Transverse colon (tissue), 4 donors: ENCODE measurements around the gene HNRNPUL1. TPM values are rescaled to one million over a fixed set of nuclear protein-coding genes. Genes with fewer than 3 reads are reported as not detected.

Experiments used
- DNase-seq: peaks from one replicate; pipeline ENCODE4 v3.0.0-alpha.2; 2019
- H3K27ac ChIP-seq, 4 donors: fragments of 200-600 bp; sonication (generic); 2 replicates each; pipeline ENCODE4 v1.5.1; 2016 to 2018; ENCODE audit warnings: inconsistent platforms in 4 of 4
- H3K27me3 ChIP-seq: fragments of 200-600 bp; sonication (generic); 2 replicates; pipeline ENCODE4 v1.5.1; 2017; ENCODE audit warnings: inconsistent platforms
- H3K36me3 ChIP-seq, 4 donors: fragments of 200-600 bp; sonication (generic); 2 replicates each; pipeline ENCODE4 v1.5.1; 2017 to 2019; ENCODE audit warnings: inconsistent platforms in 4 of 4
- H3K4me1 ChIP-seq, 4 donors: fragments of 200-600 bp; sonication (generic); 2 replicates each; pipeline ENCODE4 v1.5.1; 2017 to 2020; ENCODE audit warnings: inconsistent platforms in 4 of 4
- H3K4me3 ChIP-seq, 4 donors: fragments of 200-600 bp; sonication (generic); 1 replicate in 1 of 4; 2 replicates in 3 of 4; pipeline versions ENCODE4 v1.5.1 to v1.6.1; 2017 to 2019; ENCODE audit warnings: inconsistent platforms in 4 of 4
- H3K9me3 ChIP-seq, 2 donors: fragments of 200-600 bp; sonication (generic); 2 replicates each; pipeline ENCODE4 v1.5.1; 2017 to 2019; ENCODE audit warnings: inconsistent platforms in 2 of 2
- EP300 ChIP-seq: sonication (generic); formaldehyde crosslinking; IDR thresholded peaks from one replicate; pipeline ENCODE4 v1.6.1; 2017; ENCODE audit warnings: antibody characterized with exemption, low read depth
- POLR2A ChIP-seq: fragments of 450-650 bp; IDR thresholded peaks from one replicate; pipeline ENCODE4 v1.6.1; 2016; ENCODE audit warnings: antibody characterized with exemption, mild to moderate bottlenecking, moderate library complexity
- POLR2AphosphoS5 ChIP-seq, 3 donors: sonication (generic); formaldehyde crosslinking; IDR thresholded peaks; one replicate each; pipeline ENCODE4 v1.6.1; 2016; ENCODE audit warnings: antibody characterized with exemption in 3 of 3
- WGBS, 2 donors: methylation state at CpG; one replicate each; pipeline ENCODE4 v1.1.5; 2018; ENCODE audit warnings: low coverage in 1 of 2; 5-methylcytosine and 5-hydroxymethylcytosine counted together
- in situ Hi-C, 4 donors: fragments of 200-750 bp; cut with MboI; loops; one replicate each; pipeline versions ENCODE4 v1.15.0 to v1.15.1; 2017; ENCODE audit warnings: low sequenced_read_pairs in 3 of 4, low pct_ligation_motif_present in 1 of 4, low pct_unique_long_range_greater_than_20kb in 1 of 4
- intact Hi-C: fragments of 100-400 bp; cut with DNase I; formaldehyde crosslinking; loops from one replicate; pipeline ENCODE4 v1.15.1; 2023; ENCODE audit warnings: low total_unique reads
- total RNA-seq, 4 donors: library from RNA; depleted of rRNA; stranded (reverse); fragments of >200 nt; gene quantifications; one replicate each; pipeline ENCODE4 v1.1.0, GENCODE V29; 2016
- TF ChIP-seq, protein P1 (sequence below), 5 experiments: fragments of 200-600 bp in 3 of 5; fragments of 450-650 bp in 2 of 5; sonication (generic) in 3 of 5; IDR thresholded peaks; 1 replicate in 2 of 5; 2 replicates in 3 of 5; pipeline ENCODE4 v1.5.1; 2016 to 2017; ENCODE audit warnings: antibody characterized with exemption in 5 of 5, inconsistent platforms in 3 of 5, mild to moderate bottlenecking in 2 of 5, moderate library complexity in 1 of 5

Gene HNRNPUL1
- total RNA-seq, 4 donors from 2014 or later, result 115 to 296 (median 145) TPM

DNA sequence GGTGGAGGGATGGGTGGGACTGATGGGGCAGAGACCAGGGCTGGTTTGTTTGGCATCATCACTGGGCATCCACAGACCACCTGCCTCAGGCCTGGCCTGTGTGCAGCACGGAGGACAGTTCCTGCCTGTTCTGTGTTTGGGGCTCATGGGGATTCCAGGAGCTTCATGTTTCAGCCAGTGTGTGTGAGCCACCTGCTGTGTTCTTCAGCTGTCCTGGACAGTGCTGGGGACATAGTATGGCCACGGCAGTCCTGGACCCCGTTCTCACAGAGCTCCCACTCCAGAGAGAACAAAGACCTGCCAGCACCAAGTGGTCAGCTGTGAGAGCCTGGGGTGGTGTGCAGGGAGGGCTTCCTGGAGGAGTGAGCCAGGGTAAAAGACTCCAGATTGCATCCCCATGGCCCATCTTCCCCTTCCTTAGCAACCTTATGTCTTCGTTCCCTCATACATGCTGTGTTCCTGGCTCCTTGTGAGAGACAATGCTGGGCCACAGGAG is 43.8 kb downstream of the HNRNPUL1 start:
- in situ Hi-C loops, result no loop called here
- intact Hi-C loops, result loop anchor here (5.0 kb wide), 1 partner anchor 36 kb away; no protein-coding TSS in a partner anchor
- peak overlapping the region; percentile 91 to 96 (median 93) for H3K27ac ChIP-seq
- H3K27me3 ChIP-seq, result no peaks in the 10 kb centered on the region
- TF ChIP-seq POLR2AphosphoS5 (IDR thresholded peaks at IDR 0.05) (no peak), EP300 (no peak), POLR2A (no peak)
- TF ChIP-seq, protein P1, sequence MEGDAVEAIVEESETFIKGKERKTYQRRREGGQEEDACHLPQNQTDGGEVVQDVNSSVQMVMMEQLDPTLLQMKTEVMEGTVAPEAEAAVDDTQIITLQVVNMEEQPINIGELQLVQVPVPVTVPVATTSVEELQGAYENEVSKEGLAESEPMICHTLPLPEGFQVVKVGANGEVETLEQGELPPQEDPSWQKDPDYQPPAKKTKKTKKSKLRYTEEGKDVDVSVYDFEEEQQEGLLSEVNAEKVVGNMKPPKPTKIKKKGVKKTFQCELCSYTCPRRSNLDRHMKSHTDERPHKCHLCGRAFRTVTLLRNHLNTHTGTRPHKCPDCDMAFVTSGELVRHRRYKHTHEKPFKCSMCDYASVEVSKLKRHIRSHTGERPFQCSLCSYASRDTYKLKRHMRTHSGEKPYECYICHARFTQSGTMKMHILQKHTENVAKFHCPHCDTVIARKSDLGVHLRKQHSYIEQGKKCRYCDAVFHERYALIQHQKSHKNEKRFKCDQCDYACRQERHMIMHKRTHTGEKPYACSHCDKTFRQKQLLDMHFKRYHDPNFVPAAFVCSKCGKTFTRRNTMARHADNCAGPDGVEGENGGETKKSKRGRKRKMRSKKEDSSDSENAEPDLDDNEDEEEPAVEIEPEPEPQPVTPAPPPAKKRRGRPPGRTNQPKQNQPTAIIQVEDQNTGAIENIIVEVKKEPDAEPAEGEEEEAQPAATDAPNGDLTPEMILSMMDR (IDR thresholded peaks at IDR 0.05), result no peak
- no peaks in the 10 kb centered on the region for H3K9me3 ChIP-seq
- no peak overlapping the region for H3K4me3 ChIP-seq
- H3K36me3 ChIP-seq, result peaks cover 0 to 38% (median 16%) of the 10 kb centered on the region in 4 donors
- no peak for DNase-seq
- H3K4me1 ChIP-seq, result peaks cover 22 to 61% (median 34%) of the 10 kb centered on the region in 4 donors
- WGBS, 2 donors, result 33% methylated on average over 4 of the region's 4 CpGs; no CpG with 5 or more reads in 1 of the 2 donors

DNA sequence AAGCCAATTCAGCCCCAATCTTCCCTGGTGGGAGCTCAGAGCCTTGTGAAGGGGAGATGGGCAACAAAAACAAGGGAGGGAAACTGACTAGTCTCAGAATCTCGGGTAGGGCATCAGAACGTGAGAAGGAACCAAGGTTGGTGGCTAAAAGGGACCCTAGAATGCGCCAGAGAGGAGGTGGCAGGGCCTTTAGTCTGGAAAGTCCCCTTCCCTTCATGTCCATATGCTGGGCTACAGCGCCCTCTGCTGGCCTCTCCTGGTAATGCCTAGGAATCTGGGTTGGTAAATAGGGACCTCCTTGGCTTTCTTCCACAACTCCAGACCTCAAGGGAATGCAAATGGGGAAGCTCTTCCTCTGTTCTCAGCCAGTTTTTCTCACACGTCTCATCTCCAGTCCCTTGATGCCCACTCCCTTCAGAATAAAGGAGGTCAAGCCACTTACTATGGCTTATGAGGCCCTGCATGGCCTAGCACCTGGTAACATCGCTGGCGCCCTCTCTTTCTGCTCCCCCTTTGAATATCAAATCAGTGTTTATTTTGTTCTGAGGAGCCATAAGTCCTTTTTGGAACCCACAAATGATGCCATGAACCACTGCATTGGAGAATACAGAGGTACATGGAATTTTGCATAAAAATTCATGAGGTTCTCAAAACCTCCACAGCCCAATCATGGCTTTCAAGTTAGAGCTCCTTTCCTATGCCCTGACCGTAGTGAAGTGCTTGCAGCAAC is 44.4 kb downstream of the HNRNPUL1 start:
- Histone ChIP-seq H3K27me3 (no peaks in the 10 kb centered on the region), H3K27ac (peak overlapping the region; percentile 91 to 96 (median 93)), H3K4me1 (peaks cover 22 to 61% (median 34%) of the 10 kb centered on the region in 4 donors), H3K36me3 (peaks cover 0 to 40% (median 16%) of the 10 kb centered on the region in 4 donors), H3K4me3 (peak overlapping the region in 1 of 4 donors; percentile 60), H3K9me3 (no peaks in the 10 kb centered on the region)
- intact Hi-C loops, result loop anchor here (5.0 kb wide), 1 partner anchor 36 kb away; no protein-coding TSS in a partner anchor
- peak; percentile 97 for DNase-seq
- WGBS, 2 donors, result 0 to 19% methylated on average over 1 to 8 of the region's 8 CpGs
- in situ Hi-C loops, result no loop called here
- no peak for TF ChIP-seq EP300
- peak in 2 of 3 donors; percentile 67 to 69 for TF ChIP-seq POLR2AphosphoS5 (IDR thresholded peaks at IDR 0.05)
- TF ChIP-seq, protein P1 (IDR thresholded peaks at IDR 0.05), result peak; percentile 98 to 99 (median 99)
- peak; percentile 22 for TF ChIP-seq POLR2A

DNA sequence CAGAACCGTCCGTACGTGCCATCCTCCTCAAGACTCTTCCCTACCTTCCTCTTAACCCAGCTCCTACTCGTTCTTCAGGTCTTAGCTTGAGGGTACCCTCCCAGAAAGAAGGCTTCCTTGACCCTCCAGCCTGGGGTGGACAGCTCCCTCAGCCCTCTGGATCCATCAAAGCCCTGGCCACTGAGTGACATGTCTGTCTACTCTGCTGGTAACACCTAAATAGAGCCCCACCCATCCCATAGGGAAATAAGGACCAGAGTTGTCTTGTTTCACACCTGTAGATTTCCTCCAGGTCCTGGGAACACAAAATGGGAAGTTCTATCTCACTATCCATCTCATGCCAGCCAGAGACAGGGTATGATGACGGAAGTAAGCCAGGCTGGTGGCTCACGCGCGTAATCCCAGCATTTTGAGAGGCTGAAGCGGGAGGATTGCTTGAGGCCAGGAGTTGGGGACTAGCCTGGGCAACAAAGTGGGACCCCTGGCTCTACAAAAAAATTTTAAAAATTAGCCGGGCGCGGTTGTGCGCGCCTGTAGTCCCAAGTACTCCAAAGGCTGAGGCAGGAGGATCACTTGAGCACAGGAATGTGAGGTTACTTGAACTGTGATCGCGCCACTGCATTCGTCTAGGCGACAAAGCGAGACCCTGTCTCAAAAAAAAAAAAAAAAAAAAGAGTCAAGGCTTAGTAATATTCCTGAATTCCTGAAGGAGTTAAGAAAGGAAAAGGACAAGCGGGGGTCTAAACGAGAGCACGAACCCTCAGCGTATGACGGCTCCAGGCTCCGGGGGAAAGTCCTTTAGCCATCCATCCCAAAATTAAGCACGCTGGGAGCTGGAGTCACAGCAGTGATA is 45.2 kb downstream of the HNRNPUL1 start:
- Histone ChIP-seq H3K36me3 (peaks cover 0 to 32% (median 14%) of the 10 kb centered on the region in 4 donors), H3K9me3 (no peaks in the 10 kb centered on the region), H3K4me3 (peak overlapping the region; percentile 60 to 67 (median 64)), H3K27me3 (no peaks in the 10 kb centered on the region), H3K27ac (peak overlapping the region; percentile 91 to 96 (median 93)), H3K4me1 (peaks cover 22 to 60% (median 34%) of the 10 kb centered on the region in 4 donors)
- TF ChIP-seq POLR2AphosphoS5 (IDR thresholded peaks at IDR 0.05), result peak; percentile 6 to 63 (median 39)
- TF ChIP-seq, protein P1 (IDR thresholded peaks at IDR 0.05), result no peak
- WGBS, 2 donors, result 0 to 7% methylated on average over 14 to 26 of the region's 26 CpGs
- intact Hi-C loops, result loop anchor here (5.0 kb wide), 1 partner anchor 37 kb away; no protein-coding TSS in a partner anchor
- DNase-seq, result no peak
- in situ Hi-C loops, result no loop called here
